ENCODE results near the gene NDUFAF5.

NDUFAF5 gene

GRCh38 chr20:13863244-13863643, 78.4 kb downstream of the NDUFAF5 start:
- no peaks in the 10 kb centered on the region for H3K36me3 ChIP-seq (ENCODE audit: control insufficient read depth in 1 of 2, insufficient read depth in 2 of 2, low read length in 2 of 2)
- H3K4me3 ChIP-seq (ENCODE audit: low read depth in 1 of 2, low read length in 2 of 2), result no peak overlapping the region
- H3K9me3 ChIP-seq (ENCODE audit: control insufficient read depth in 1 of 2, low read length in 2 of 2), result no peaks in the 10 kb centered on the region
- H3K27me3 ChIP-seq (ENCODE audit: control insufficient read depth in 1 of 2, insufficient read depth in 2 of 2, low read length in 2 of 2), result no peaks in the 10 kb centered on the region
- no peak overlapping the region for H3K9ac ChIP-seq (ENCODE audit: low read depth in 1 of 2, low read length in 2 of 2)
- H3K27ac ChIP-seq (ENCODE audit: low read depth, low read length), result no peak overlapping the region
- no peaks in the 10 kb centered on the region for H3K4me1 ChIP-seq (ENCODE audit: control insufficient read depth in 1 of 2, insufficient read depth in 2 of 2, low read length in 2 of 2)

GRCh38 chr20:13865156-13865555, 80.3 kb downstream of the NDUFAF5 start:
- Histone ChIP-seq H3K36me3 (ENCODE audit: control insufficient read depth in 1 of 2, insufficient read depth in 2 of 2, low read length in 2 of 2) (no peaks in the 10 kb centered on the region), H3K27me3 (ENCODE audit: control insufficient read depth in 1 of 2, insufficient read depth in 2 of 2, low read length in 2 of 2) (no peaks in the 10 kb centered on the region), H3K4me1 (ENCODE audit: control insufficient read depth in 1 of 2, insufficient read depth in 2 of 2, low read length in 2 of 2) (no peaks in the 10 kb centered on the region), H3K4me3 (ENCODE audit: low read depth in 1 of 2, low read length in 2 of 2) (no peak overlapping the region), H3K9ac (ENCODE audit: low read depth in 1 of 2, low read length in 2 of 2) (no peak overlapping the region), H3K9me3 (ENCODE audit: control insufficient read depth in 1 of 2, low read length in 2 of 2) (no peaks in the 10 kb centered on the region), H3K27ac (ENCODE audit: low read depth, low read length) (no peak overlapping the region)

GRCh38 chr20:13865791-13866351, 81.0 kb downstream of the NDUFAF5 start:
- Histone ChIP-seq H3K9ac (ENCODE audit: low read depth in 1 of 2, low read length in 2 of 2) (no peak overlapping the region), H3K27me3 (ENCODE audit: control insufficient read depth in 1 of 2, insufficient read depth in 2 of 2, low read length in 2 of 2) (no peaks in the 10 kb centered on the region), H3K4me1 (ENCODE audit: control insufficient read depth in 1 of 2, insufficient read depth in 2 of 2, low read length in 2 of 2) (no peaks in the 10 kb centered on the region), H3K9me3 (ENCODE audit: control insufficient read depth in 1 of 2, low read length in 2 of 2) (no peaks in the 10 kb centered on the region), H3K4me3 (ENCODE audit: low read depth in 1 of 2, low read length in 2 of 2) (no peak overlapping the region), H3K36me3 (ENCODE audit: control insufficient read depth in 1 of 2, insufficient read depth in 2 of 2, low read length in 2 of 2) (no peaks in the 10 kb centered on the region), H3K27ac (ENCODE audit: low read depth, low read length) (no peak overlapping the region)

- no peak overlapping the region for H3K4me3 ChIP-seq (ENCODE audit: low read depth in 1 of 2, low read length in 2 of 2)
- no peaks in the 10 kb centered on the region for H3K27me3 ChIP-seq (ENCODE audit: control insufficient read depth in 1 of 2, insufficient read depth in 2 of 2, low read length in 2 of 2)
- H3K9ac ChIP-seq (ENCODE audit: low read depth in 1 of 2, low read length in 2 of 2), result no peak overlapping the region
- no peaks in the 10 kb centered on the region for H3K9me3 ChIP-seq (ENCODE audit: control insufficient read depth in 1 of 2, low read length in 2 of 2)
- no peaks in the 10 kb centered on the region for H3K4me1 ChIP-seq (ENCODE audit: control insufficient read depth in 1 of 2, insufficient read depth in 2 of 2, low read length in 2 of 2)
- no peak overlapping the region for H3K27ac ChIP-seq (ENCODE audit: low read depth, low read length)
- H3K36me3 ChIP-seq (ENCODE audit: control insufficient read depth in 1 of 2, insufficient read depth in 2 of 2, low read length in 2 of 2), result no peaks in the 10 kb centered on the region
Observed at GRCh38 chr20:13868331-13868730, 83.5 kb downstream of the NDUFAF5 start.

GRCh38 chr20:13870170-13870748, 85.4 kb downstream of the NDUFAF5 start:
- Histone ChIP-seq H3K9me3 (ENCODE audit: control insufficient read depth in 1 of 2, low read length in 2 of 2) (no peaks in the 10 kb centered on the region), H3K4me1 (ENCODE audit: control insufficient read depth in 1 of 2, insufficient read depth in 2 of 2, low read length in 2 of 2) (no peaks in the 10 kb centered on the region), H3K9ac (ENCODE audit: low read depth in 1 of 2, low read length in 2 of 2) (no peak overlapping the region), H3K27me3 (ENCODE audit: control insufficient read depth in 1 of 2, insufficient read depth in 2 of 2, low read length in 2 of 2) (no peaks in the 10 kb centered on the region), H3K27ac (ENCODE audit: low read depth, low read length) (no peak overlapping the region), H3K36me3 (ENCODE audit: control insufficient read depth in 1 of 2, insufficient read depth in 2 of 2, low read length in 2 of 2) (no peaks in the 10 kb centered on the region), H3K4me3 (ENCODE audit: low read depth in 1 of 2, low read length in 2 of 2) (no peak overlapping the region)

Data from duodenal mucosa (tissue), 2 donors.